Stromal cell of bone marrow (primary cell): ENCODE measurements around the gene FBLN1.

Source experiments
- DNase-seq: peaks from one replicate; pipeline ENCODE4 v3.0.0-alpha.2; 2012; ENCODE audit warnings: low read depth

FBLN1 gene

GRCh38 chr22:45504373-45505341 is 2.0 kb downstream of the FBLN1 start:
- no peak for DNase-seq

- DNase-seq = no peak
Observed at GRCh38 chr22:45505991-45506747, 3.5 kb downstream of the FBLN1 start.

GRCh38 chr22:45506816-45507360 is 4.2 kb downstream of the FBLN1 start:
- no peak for DNase-seq

- no peak for DNase-seq
Observed at GRCh38 chr22:45507798-45508197, 5.1 kb downstream of the FBLN1 start.

GRCh38 chr22:45508814-45509213 is 6.1 kb downstream of the FBLN1 start:
- DNase-seq = no peak

- no peak for DNase-seq
Observed at GRCh38 chr22:45510376-45511232, 7.9 kb downstream of the FBLN1 start.

GRCh38 chr22:45511847-45512261 is 9.2 kb downstream of the FBLN1 start:
- DNase-seq = peak; percentile 87

GRCh38 chr22:45512363-45512762 is 9.7 kb downstream of the FBLN1 start:
- DNase-seq = no peak

GRCh38 chr22:45515676-45516075 is 13.0 kb downstream of the FBLN1 start:
- DNase-seq = no peak

- DNase-seq = no peak
Observed at GRCh38 chr22:45516163-45516562, 13.5 kb downstream of the FBLN1 start.

GRCh38 chr22:45516923-45517675 is 14.4 kb downstream of the FBLN1 start:
- no peak for DNase-seq

- DNase-seq = no peak
Observed at GRCh38 chr22:45518136-45518535, 15.5 kb downstream of the FBLN1 start.

- DNase-seq = no peak
Observed at GRCh38 chr22:45518580-45518991, 15.9 kb downstream of the FBLN1 start.

GRCh38 chr22:45521178-45521577 is 18.5 kb downstream of the FBLN1 start:
- DNase-seq = no peak

- no peak for DNase-seq
Observed at GRCh38 chr22:45522462-45522861, 19.8 kb downstream of the FBLN1 start.

GRCh38 chr22:45524157-45524556 is 21.5 kb downstream of the FBLN1 start:
- DNase-seq = no peak

GRCh38 chr22:45524966-45525365 is 22.3 kb downstream of the FBLN1 start:
- no peak for DNase-seq

- DNase-seq = no peak
Observed at GRCh38 chr22:45525480-45525879, 22.8 kb downstream of the FBLN1 start.

GRCh38 chr22:45526281-45526680 is 23.6 kb downstream of the FBLN1 start:
- DNase-seq = no peak

GRCh38 chr22:45526768-45527360 is 24.2 kb downstream of the FBLN1 start:
- no peak for DNase-seq

- DNase-seq = no peak
Observed at GRCh38 chr22:45527456-45527855, 24.8 kb downstream of the FBLN1 start.
